HL-60 (cell line): ENCODE data around the gene SLC17A1.

Experiments
- TF ChIP-seq, protein P1 (sequence below): IDR thresholded peaks from one replicate; pipeline ENCODE4 v1.5.1; 2011; ENCODE audit warnings: low read length, control low read depth, inconsistent platforms; ENCODE audit not compliant: insufficient read depth
- TF ChIP-seq, protein P2 (sequence below): IDR thresholded peaks from 2 replicates; pipeline ENCODE4 v1.6.1; 2012; ENCODE audit warnings: low read depth; ENCODE audit not compliant: insufficient replicate concordance

DNA sequence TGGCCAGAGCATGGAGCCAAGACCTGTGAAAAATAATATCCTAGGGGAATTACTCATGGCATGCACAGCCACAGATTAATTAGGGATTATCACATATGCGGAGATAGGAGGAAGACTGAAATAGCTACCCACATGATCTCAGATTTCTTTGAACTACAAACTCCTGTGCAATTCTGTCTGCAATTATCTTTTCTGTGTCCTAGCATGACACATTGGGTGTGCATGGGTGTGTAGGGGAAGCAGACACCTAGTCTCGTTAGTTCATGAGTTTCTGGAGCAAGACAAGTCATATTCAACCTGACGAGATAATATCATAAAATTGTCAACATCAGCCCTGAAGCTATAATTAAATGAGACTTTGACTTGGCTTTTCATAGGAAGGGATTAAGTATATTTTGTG is 80.9 kb downstream of the SLC17A1 start:
- TF ChIP-seq, protein P1, sequence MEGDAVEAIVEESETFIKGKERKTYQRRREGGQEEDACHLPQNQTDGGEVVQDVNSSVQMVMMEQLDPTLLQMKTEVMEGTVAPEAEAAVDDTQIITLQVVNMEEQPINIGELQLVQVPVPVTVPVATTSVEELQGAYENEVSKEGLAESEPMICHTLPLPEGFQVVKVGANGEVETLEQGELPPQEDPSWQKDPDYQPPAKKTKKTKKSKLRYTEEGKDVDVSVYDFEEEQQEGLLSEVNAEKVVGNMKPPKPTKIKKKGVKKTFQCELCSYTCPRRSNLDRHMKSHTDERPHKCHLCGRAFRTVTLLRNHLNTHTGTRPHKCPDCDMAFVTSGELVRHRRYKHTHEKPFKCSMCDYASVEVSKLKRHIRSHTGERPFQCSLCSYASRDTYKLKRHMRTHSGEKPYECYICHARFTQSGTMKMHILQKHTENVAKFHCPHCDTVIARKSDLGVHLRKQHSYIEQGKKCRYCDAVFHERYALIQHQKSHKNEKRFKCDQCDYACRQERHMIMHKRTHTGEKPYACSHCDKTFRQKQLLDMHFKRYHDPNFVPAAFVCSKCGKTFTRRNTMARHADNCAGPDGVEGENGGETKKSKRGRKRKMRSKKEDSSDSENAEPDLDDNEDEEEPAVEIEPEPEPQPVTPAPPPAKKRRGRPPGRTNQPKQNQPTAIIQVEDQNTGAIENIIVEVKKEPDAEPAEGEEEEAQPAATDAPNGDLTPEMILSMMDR = no peak
- TF ChIP-seq, protein P2, sequence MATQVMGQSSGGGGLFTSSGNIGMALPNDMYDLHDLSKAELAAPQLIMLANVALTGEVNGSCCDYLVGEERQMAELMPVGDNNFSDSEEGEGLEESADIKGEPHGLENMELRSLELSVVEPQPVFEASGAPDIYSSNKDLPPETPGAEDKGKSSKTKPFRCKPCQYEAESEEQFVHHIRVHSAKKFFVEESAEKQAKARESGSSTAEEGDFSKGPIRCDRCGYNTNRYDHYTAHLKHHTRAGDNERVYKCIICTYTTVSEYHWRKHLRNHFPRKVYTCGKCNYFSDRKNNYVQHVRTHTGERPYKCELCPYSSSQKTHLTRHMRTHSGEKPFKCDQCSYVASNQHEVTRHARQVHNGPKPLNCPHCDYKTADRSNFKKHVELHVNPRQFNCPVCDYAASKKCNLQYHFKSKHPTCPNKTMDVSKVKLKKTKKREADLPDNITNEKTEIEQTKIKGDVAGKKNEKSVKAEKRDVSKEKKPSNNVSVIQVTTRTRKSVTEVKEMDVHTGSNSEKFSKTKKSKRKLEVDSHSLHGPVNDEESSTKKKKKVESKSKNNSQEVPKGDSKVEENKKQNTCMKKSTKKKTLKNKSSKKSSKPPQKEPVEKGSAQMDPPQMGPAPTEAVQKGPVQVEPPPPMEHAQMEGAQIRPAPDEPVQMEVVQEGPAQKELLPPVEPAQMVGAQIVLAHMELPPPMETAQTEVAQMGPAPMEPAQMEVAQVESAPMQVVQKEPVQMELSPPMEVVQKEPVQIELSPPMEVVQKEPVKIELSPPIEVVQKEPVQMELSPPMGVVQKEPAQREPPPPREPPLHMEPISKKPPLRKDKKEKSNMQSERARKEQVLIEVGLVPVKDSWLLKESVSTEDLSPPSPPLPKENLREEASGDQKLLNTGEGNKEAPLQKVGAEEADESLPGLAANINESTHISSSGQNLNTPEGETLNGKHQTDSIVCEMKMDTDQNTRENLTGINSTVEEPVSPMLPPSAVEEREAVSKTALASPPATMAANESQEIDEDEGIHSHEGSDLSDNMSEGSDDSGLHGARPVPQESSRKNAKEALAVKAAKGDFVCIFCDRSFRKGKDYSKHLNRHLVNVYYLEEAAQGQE = no peak
